GM19023 (cell line): ENCODE data around the gene IGF1R.

Experiments used
- ATAC-seq: cut with Tn5 transposase; IDR thresholded peaks from one replicate; pipeline ENCODE4 v1.9.1; 2021; ENCODE audit warnings: mild to moderate bottlenecking, moderate library complexity; ENCODE audit not compliant: unreplicated experiment

IGF1R gene

GRCh38 chr15:98647026-98647773 is 1.1 kb upstream of the IGF1R start:
- peak; percentile 45 for ATAC-seq

GRCh38 chr15:98648654-98649471 is 524 bp downstream of the IGF1R start:
- peak; percentile 26 for ATAC-seq

DNA sequence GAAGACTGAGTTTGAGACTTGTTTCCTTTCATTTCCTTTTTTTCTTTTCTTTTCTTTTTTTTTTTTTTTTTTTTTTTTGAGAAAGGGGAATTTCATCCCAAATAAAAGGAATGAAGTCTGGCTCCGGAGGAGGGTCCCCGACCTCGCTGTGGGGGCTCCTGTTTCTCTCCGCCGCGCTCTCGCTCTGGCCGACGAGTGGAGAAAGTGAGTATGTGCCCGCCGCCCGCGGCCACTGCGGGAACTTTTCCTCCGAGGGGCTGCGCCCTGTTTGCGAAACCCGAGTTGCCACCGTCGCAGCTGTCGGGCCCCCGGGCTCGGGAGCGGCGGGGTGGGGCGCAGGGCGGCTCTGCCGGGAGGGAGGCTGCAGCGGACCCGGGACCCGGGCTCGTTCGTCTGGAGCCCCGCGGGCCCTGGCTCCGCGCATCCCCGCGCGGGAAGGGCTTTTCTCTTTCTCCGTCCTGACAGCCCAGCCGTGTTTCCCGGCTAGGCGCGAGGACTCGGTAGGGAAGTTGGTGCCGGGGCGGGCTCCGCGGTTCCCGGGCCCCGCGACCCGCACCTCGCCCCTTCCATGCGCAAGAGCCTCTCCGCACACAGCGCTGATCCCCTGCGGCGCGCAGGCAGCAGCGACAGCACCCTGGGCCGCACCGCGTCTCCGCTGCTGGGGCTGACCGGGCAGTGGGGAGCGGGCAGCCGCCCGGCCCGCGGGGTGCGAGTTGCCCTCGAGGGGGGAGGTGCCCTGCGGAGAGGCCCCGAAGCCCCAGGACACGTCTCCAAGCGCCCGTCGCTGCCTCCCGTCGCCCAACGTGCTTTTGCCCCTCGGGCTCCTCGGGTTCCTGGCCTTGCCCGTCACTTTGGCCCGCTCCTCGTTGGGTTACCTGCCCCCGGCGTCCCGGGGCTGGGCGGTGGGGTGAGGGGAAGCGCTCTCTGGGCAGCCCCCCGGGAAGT is 1.4 kb downstream of the IGF1R start:
- no peak for ATAC-seq

- no peak for ATAC-seq
Observed at GRCh38 chr15:98650417-98651035, 2.2 kb downstream of the IGF1R start.

DNA sequence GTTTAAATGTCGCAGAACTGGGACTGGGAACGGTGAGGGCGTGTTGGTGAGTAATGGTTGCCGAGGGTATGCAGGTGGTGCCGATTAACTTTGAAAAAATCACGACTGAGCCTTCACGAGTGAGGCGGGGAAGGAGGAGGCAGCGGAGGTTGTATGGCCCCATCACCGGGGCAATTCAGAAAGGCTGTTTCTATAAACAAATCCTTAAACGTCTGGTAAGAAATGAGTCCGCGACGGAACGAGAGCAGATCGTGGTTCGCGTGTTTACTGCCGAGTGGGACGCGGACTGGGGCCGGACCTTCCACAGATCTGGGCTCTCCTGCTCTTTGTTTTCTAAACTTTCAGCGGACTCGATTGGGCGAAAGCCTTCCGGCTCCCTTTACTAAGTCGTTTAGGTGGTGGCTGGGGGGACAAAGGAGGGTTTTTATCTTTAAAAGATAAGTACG is 2.7 kb downstream of the IGF1R start:
- ATAC-seq: no peak

GRCh38 chr15:98651581-98652220 is 3.4 kb downstream of the IGF1R start:
- ATAC-seq: no peak

DNA sequence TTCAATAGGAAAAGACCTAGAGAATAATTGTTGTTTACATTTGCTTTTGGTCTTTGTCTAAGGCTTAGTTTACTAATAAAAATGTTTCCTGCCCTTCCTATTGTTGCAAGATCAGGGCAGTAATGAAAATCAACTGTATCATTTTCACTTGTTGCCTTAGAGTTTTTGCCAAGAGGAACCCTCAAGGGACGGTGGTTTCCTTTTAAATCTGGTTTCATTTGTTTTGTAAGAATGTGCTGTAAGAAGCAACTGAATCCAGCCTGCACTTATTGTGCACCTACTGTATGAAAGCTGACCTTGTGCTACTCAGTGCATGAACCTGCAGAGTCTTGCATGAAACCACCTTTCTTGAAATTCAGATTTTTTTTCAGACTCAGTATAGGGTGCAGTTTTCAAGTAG is 5.3 kb downstream of the IGF1R start:
- no peak for ATAC-seq

- no peak for ATAC-seq
Observed at GRCh38 chr15:98654790-98655360, 6.5 kb downstream of the IGF1R start.

DNA sequence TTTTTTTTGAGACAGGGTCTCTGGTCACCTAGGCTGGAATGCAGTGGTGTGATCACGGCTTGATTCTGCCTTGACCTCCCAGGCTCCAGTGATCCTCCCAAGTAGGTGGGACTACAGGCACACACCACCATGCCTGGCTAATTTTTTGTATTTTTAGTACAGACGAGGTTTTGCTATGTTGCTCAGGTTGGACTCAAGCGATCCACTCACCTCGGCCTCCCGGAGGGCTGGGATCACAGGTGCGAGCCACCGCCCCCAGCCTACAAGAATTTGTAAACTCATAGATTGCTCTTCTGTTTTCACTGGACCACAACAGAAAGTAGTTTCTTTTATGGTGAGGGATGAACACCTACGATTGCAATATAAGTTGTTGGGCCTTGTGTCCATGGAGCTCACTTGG is 7.4 kb downstream of the IGF1R start:
- no peak for ATAC-seq

- no peak for ATAC-seq
Observed at GRCh38 chr15:98657721-98658120, 9.4 kb downstream of the IGF1R start.

GRCh38 chr15:98658831-98659699 is 10.7 kb downstream of the IGF1R start:
- peak; percentile 95 for ATAC-seq

DNA sequence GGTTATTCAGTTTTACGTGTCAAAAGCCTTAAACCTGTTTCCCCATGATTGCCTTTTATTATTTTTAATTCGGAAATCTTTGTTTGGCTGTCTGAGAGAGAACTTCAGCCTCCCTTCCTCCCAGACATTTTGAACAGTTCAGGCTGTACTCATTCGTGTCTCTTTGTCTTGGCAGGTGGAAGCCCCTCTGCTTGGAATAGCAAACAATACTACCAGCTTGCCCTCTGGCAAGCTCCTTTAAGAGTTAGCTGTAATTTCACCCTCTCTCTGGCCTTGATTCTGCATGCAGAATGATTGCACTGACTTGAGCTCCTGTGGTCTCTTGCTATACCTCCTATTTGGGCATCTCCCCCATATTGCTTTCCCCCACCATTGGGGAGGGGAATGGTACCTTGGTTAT is 11.7 kb downstream of the IGF1R start:
- ATAC-seq: no peak

DNA sequence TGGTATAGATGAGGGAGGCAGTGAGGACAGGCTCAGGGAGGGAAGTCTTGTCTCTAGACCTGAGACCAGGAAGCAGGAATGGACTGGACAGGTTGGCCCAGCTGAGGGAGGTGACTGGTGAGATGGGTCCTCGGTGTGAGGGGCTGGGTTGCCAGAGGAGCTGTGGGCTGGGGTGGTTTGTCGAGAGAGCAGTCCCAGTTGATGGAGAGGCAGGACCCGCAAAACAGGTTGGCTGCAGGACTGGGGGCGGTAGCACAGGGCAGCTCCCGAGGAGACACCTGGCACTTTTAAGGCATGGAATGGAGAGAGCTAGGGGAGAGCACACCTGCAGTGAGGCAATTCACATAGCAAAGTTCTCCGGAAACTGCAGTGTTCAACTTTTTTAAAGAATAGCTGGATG is 14.7 kb downstream of the IGF1R start:
- no peak for ATAC-seq

GRCh38 chr15:98663606-98664005 is 15.3 kb downstream of the IGF1R start:
- ATAC-seq: no peak

DNA sequence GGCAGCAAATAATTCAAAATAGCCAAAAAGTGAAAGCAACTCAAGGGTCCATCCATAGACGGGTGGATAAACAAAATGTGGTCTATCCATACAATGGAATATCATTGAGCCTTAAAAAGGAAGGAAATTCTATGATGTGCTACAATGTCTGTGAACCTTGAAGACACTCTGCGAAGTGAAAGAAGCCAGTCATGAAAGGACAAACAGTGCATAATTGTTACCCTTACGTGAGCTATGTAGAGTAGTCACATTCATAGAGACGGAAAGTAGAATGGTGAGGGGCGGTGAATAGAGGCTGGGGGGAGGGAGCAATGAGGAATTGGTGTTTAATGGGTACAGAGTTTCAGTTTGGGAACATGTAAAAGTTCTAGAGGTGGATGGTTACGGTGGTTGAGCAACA is 18.1 kb downstream of the IGF1R start:
- no peak for ATAC-seq

DNA sequence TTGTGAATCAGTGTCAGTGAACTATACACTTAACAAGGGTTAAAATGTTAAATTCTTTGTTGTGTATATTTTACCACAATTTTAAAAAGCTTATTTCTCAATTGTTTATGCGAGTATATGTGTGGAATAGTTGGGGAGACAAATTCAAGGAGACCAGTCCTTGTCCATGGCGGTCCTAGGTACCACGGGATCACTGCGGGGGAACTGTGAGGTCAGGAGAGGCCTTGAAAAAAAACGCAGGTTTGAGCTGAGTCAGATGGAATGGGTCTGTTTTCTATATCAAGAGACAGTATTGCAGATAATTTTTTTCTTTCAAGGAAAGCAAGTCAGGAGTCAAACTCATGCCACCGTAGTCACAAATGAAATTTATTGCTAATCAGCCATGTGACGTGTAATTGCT is 18.5 kb downstream of the IGF1R start:
- no peak for ATAC-seq

DNA sequence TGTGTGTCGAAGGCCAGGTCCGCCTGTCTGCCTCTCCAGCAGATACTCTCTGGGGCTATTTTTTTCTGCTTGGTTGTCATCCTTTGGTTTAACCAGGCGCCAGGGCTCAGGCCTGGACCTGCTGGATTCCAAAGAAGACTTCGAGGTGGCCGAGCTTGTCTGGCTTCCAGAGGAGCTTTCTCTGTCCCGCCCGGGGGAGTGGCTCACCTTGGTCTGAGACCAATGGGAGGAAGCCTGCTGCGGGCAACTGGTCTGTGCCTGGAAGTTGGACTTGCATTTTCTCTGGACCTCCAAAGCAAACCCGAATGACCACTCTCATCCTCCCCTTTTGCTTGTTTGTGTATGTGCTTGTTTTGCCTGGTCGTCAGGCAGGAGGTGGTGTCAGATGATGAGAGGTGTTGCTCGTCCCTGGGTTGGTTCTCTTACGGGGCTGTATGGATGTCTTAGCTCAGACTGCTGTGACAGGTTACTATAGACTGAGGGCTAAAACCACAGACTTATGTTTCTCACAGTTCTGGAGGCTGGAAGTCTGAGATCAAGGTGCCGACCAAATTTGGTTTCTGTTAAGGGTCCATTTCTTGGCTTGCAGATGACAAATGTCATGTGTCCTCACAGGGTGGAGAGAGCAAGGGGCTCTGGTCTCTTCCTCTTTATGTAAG is 19.3 kb downstream of the IGF1R start:
- no peak for ATAC-seq

DNA sequence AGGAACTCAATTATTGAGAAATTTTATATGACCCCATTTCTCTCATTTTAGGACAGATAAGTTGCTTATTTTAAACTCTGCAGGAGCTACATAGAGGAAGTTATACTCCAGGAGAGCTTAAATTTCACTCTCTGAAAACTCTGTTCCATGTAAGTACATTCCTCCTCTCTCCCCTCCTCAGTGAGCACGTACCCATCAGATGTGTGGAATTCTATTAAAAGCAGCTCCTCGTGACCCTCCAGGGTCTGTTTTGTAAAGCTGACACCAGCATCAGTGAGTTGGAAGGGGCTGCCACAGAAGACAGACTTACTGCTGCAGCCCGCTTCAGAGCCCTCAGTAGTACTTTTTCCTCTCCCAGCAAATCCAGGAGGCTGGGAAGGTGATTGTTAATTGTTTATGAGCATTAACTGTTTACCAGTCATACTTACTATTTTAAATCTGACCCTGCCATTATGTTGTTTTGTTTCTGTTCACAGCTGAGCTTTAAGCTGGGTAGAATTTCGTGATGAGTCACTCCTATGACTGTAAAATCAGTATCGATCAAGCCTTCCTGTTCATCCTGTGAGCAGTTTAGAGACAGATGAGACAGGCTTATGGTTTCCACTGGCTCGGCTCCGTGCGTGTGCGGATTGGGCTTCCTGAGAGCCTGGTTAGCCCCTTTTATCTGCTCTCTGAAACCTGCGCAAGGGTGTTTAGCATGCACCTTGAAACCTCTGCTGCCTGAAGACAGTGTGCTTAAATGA is 20.4 kb downstream of the IGF1R start:
- no peak for ATAC-seq
